Raji (cell line): ENCODE measurements around the gene ARRB1.

ENCODE experiments used
- POLR2A ChIP-seq: IDR thresholded peaks from 2 replicates; pipeline ENCODE4 v1.6.1; 2011; ENCODE audit warnings: low read depth, low read length, control low read depth; ENCODE audit not compliant: insufficient read depth

ARRB1 gene

DNA sequence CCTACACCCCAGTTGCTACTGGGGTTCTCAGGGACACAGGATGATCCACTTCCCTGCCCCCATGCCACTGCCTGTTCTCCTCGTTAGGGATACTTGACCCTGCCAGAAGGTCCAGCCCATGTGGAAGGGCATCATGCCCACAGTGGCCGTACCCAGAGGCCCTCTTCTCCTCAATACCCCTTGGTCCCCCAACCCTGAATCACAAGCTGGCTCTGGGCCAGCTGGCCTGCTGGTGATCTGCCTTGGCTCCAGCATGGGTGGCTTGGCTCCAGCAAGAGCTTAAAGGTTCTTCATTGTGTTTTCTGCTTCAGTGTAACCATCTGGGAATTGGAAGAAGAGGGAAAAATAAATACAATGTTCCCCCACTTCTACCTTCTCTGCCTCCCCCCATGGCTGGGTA, 122.0 kb downstream of the ARRB1 start:
- no peak for TF ChIP-seq POLR2A

DNA sequence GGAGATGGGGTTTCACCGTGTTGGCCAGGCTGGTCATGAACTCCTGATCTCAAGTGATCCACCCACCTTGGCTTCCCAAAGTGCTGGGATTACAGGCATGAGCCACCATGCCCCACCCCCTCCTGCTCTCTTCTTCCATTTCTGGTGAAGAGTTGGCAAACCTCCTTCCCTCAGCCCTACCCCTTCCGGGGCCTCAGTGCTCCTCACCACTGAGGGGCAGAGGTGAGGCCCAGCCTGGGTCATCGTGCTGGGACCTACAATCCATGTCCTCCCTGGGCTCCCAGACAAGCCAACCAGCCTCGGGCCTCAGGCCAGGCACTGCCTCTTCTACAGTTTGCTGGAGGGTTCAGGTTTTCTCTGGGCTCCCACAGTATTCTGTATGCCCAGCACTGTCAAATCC, 125.7 kb downstream of the ARRB1 start:
- TF ChIP-seq POLR2A: no peak

DNA sequence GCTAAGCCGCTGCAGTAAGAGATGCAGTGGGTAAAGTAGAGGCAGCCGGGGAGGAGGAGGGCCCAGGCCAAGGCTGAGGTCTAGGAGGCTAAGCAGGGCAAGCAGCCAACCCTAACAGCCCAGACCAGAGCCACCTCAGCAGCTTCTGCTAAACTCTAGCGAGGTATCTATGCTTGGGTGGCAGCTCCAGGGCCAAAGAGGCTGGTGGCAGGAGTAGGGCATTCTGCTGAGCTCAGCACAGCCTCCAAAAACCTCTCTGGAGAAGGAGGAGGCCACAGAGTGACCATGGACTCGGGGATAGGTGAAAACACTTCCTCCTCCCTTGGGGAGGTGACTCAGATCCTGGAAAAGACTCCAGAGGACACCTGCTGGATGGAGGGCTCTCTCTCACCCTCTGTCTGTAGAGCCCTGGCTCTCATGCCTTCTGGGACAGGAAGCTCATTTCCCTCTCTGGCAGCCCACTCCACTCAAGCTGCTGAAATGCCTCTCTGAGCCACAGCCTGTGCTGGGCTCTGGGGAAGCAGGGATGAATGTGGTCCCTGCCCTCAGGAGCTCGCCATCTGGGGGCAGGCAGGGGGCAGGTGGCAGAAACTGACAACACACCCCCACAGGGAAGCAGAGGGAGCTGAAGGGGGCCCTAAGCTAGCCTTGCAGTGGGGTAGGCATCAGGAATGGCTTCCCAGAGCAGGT, 127.4 kb downstream of the ARRB1 start:
- TF ChIP-seq POLR2A: no peak

DNA sequence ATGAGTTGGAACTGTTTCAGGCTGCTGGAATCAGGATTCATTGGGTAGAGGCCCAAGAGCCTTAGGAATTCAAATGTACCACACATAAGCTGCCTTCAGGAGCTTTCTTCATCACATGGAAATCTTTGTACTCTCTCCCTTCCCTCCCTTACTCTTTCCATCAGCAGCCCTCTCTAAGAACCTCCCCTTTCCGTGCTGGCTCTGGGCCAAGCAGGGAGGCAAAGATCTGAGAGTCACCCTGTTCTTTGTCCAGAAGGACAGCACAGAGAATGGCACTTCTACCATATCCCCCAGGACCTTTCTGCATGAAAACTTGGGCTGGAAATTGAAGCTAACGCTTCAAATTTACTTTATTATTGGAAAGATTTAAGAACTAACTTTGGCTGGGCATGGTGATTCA, 131.6 kb downstream of the ARRB1 start:
- no peak for TF ChIP-seq POLR2A

DNA sequence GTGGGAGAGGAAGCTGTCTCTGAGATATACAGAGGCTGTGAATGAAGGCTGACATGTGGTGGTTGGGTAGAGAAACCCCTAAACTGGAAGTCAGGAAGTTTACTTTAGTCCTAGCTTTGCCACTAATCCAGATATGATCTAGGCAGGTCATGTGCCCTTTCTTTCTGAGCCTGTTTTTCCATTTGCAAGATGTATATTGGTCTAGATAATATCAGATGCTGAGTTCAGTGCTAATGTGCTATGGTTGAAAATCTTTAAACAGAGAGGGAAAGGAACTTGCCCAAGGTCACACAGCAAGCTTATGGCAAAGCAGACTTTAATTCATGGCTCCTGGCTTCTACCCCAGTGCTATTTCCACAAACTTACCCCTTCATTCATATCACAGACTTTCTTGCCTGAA, 136.6 kb downstream of the ARRB1 start:
- no peak for TF ChIP-seq POLR2A

DNA sequence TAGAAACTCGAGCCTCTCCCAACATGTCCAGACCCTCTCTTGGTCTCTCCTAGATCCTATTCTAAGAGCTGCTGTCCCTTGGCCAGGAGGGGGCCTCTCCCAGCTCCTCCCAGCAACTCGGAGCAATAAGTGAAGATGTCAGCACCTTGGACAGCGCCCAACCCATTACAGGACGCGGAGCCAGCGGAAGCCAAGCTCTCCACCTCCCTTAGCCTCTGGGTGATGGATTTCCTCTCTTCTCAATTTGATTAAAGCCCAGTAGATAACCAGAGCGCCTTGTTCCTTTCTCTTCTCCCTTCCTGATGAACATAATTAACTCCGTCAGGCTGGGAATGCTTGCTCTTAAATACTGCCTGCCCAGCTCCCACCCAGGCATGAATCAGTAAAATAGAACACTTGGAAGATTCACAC, 137.0 kb downstream of the ARRB1 start:
- TF ChIP-seq POLR2A: no peak
